Right lobe of liver (tissue), 6 donors: ENCODE results near the gene TAF3. TPM values are rescaled to one million over a fixed set of nuclear protein-coding genes. Genes with fewer than 3 reads are reported as not detected.

Experiments used
- ATAC-seq, 4 donors: fragments of 200-7000 bp; cut with Tn5 transposase; one replicate each; pipeline ENCODE4 v1.9.1; 2020; ENCODE audit warnings: mild to moderate bottlenecking in 4 of 4, moderate library complexity in 4 of 4
- DNase-seq, 3 donors: peaks; one replicate each; pipeline ENCODE4 v3.0.0-alpha.2; 2020
- H3K27ac ChIP-seq, 3 donors: fragments of 200-600 bp; one replicate each; pipeline ENCODE4 v1.8.0; 2022
- H3K27me3 ChIP-seq, 2 donors: fragments of 200-600 bp; one replicate each; pipeline ENCODE4 v1.8.0; 2022
- H3K36me3 ChIP-seq, 4 donors: fragments of 200-600 bp; sonication (generic) in 1 of 4; one replicate each; pipeline versions ENCODE4 v1.5.1 to v1.8.0; 2017 to 2022; ENCODE audit warnings: control low read depth in 1 of 4
- H3K4me1 ChIP-seq, 4 donors: fragments of 200-600 bp; sonication (generic) in 1 of 4; one replicate each; pipeline versions ENCODE4 v1.5.1 to v1.8.0; 2017 to 2022; ENCODE audit warnings: control low read depth in 1 of 4
- H3K4me3 ChIP-seq, 3 donors: fragments of 200-600 bp; one replicate each; pipeline ENCODE4 v1.8.0; 2022
- H3K9me3 ChIP-seq, 4 donors: fragments of 200-600 bp; sonication (generic) in 1 of 4; one replicate each; pipeline versions ENCODE4 v1.5.1 to v1.8.0; 2017 to 2022; ENCODE audit warnings: control low read depth in 1 of 4
- CTCF ChIP-seq, 4 donors: fragments of 200-600 bp in 3 of 4; fragments of 450-650 bp in 1 of 4; IDR thresholded peaks; one replicate each; pipeline versions ENCODE4 v1.5.1 to v1.8.0; 2016 to 2022; ENCODE audit warnings: antibody characterized with exemption in 4 of 4, mild to moderate bottlenecking in 2 of 4
- POLR2A ChIP-seq: fragments of 450-650 bp; IDR thresholded peaks from one replicate; pipeline ENCODE4 v1.6.1; 2017; ENCODE audit warnings: antibody characterized with exemption, mild to moderate bottlenecking
- WGBS: methylation state at CpG from one replicate; pipeline ENCODE4 v1.1.6; 2018; ENCODE audit warnings: low coverage, low lambda C conversion rate; ENCODE audit not compliant: insufficient coverage; ENCODE audit errors: missing lambda C conversion rate; 5-methylcytosine and 5-hydroxymethylcytosine counted together
- intact Hi-C, 2 donors: fragments of 100-400 bp; cut with DNase I; formaldehyde crosslinking; loops; one replicate each; pipeline versions ENCODE4 v1.11.2 to v1.14.1; 2022
- total RNA-seq, 6 experiments: library from RNA; depleted of rRNA in 2 of 6; stranded (reverse); fragments of >200 nt in 2 of 6; fragmentation: NEBNext Ultra II Directional in 3 of 6; extraction: Animal tissue kit (Norgen Biotek cat#: 25700) in 3 of 6; gene quantifications; one replicate each; pipeline versions ENCODE4 v1.1.0 to v1.2.4, GENCODE V29; 2016 to 2023
- donor health status: DM: no; HTN: yes; CAD: no.
- donor health status: DM: no; HTN: no; CAD: no.
- donor health status: DM: no; HTN: no; CAD: no.
- donor health status: DM: no; HTN: yes; CAD: no.
- donor health status: DM: no; HTN: yes; CAD: no.

TAF3 gene
- total RNA-seq, 6 experiments from 2014 or later: 1.9 to 3.5 (median 3.0) TPM

DNA sequence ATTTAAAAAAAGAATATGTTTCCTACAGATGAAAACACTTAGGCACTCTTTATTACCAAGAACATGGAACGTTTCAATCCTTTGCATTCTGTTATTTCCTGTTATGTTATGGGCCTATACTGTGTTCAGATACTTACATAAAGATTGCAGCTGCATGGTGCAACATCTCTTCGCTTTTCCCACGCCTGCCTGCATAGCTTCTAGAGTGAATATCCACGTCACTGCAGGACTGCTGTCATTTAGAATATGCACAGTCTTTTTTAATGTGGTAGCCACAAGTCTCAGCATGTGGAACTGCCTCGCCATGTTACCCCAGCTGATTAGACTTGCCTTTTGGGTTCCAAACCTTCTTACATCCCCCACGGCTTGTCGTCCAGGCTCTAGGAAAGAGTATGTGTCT lies 166.6 kb downstream of the TAF3 start:
- Histone ChIP-seq H3K27ac (no peak overlapping the region), H3K36me3 (no peaks in the 10 kb centered on the region), H3K4me3 (no peak overlapping the region), H3K4me1 (no peaks in the 10 kb centered on the region), H3K9me3 (no peaks in the 10 kb centered on the region), H3K27me3 (no peaks in the 10 kb centered on the region)
- intact Hi-C loops: no loop called here
- ATAC-seq (no peak), DNase-seq (no peak)
- TF ChIP-seq CTCF (IDR thresholded peaks at IDR 0.05): no peak
- TF ChIP-seq POLR2A: no peak
- WGBS: 91% methylated on average over 7 of the region's 7 CpGs

- Histone ChIP-seq H3K9me3 (no peaks in the 10 kb centered on the region), H3K4me1 (no peaks in the 10 kb centered on the region), H3K4me3 (no peak overlapping the region), H3K27ac (no peak overlapping the region), H3K36me3 (no peaks in the 10 kb centered on the region), H3K27me3 (no peaks in the 10 kb centered on the region)
- no peak for TF ChIP-seq POLR2A
- no peak for TF ChIP-seq CTCF (IDR thresholded peaks at IDR 0.05)
- WGBS: 81% methylated on average over 4 of the region's 4 CpGs
- ATAC-seq (no peak), DNase-seq (no peak)
- intact Hi-C loops: no loop called here
These were observed 168.5 kb downstream of the TAF3 start for GRCh38 chr10:7986851-7987250.

DNA sequence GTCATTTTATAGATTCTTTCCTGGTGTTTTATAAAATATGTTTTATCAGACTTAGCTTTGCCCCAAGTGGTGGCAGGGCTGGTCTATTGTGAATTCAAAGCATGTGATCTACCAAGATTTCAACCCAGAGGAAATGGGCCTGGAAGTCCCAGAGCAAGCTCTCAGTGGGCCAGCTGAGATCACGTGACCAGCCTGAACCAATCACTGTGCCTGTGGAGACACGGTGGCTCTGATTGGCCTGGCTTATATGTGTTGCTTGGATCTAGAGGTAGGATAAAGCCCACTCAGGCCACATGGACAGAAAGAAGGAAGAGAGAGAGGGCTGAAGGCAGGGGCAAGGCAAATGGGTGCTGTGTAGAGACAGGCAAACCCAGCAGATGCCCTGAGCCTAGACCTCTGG lies 170.7 kb downstream of the TAF3 start:
- ATAC-seq: no peak
- Histone ChIP-seq H3K4me3 (no peak overlapping the region), H3K27ac (no peak overlapping the region), H3K27me3 (no peaks in the 10 kb centered on the region), H3K4me1 (no peaks in the 10 kb centered on the region), H3K9me3 (no peaks in the 10 kb centered on the region), H3K36me3 (no peaks in the 10 kb centered on the region)
- DNase-seq: no peak
- no peak for TF ChIP-seq POLR2A
- no peak for TF ChIP-seq CTCF (IDR thresholded peaks at IDR 0.05)
- intact Hi-C loops: no loop called here
- WGBS: 100% methylated on average over 1 of the region's 2 CpGs

GRCh38 chr10:7998831-7999230 lies 180.5 kb downstream of the TAF3 start:
- no peak for ATAC-seq
- peaks cover 0 to 4% (median 0%) of the 10 kb centered on the region in 4 donors for H3K9me3 ChIP-seq

More at GRCh38 chr10:7998831-7999230, 180.5 kb downstream of the TAF3 start:
- no peak overlapping the region for H3K27ac ChIP-seq
- no peaks in the 10 kb centered on the region for H3K27me3 ChIP-seq
- H3K36me3 ChIP-seq: no peaks in the 10 kb centered on the region
- TF ChIP-seq CTCF (IDR thresholded peaks at IDR 0.05): no peak
- no peak for TF ChIP-seq POLR2A
- no peak overlapping the region for H3K4me3 ChIP-seq
- DNase-seq: no peak
- intact Hi-C loops: no loop called here
- no peaks in the 10 kb centered on the region for H3K4me1 ChIP-seq
- 100% methylated on average over 1 of the region's 1 CpG for WGBS
